ENCODE results near the gene UNC80. TPM values are rescaled to one million over a fixed set of nuclear protein-coding genes. Genes with fewer than 3 reads are reported as not detected.

Gene UNC80
- polyA plus RNA-seq, 1 of the 3 experiments (the other 2 are of a cell fraction): 0.59 TPM

- 30% methylated on average over 12 of the region's 12 CpGs for WGBS (ENCODE audit: low lambda C conversion rate)
- TF ChIP-seq ZBTB33 (IDR thresholded peaks at IDR 0.05; ENCODE audit: borderline replicate concordance, low read depth) (no peak), YY1 (IDR thresholded peaks at IDR 0.05; ENCODE audit: low read depth) (peak; percentile 10; the same call in 1 of the 2 replicates), MEF2A (IDR thresholded peaks at IDR 0.05; ENCODE audit: borderline replicate concordance, low read depth) (no peak), JUND (IDR thresholded peaks at IDR 0.05) (peak; percentile 85), POLR2AphosphoS5 (IDR thresholded peaks at IDR 0.05; ENCODE audit: low read depth, low read length) (0 out of 2 replicates have a peak, but pooled peaks have one; percentile 21), FOSL2 (IDR thresholded peaks at IDR 0.05; ENCODE audit: borderline replicate concordance, low read depth) (peak; percentile 74; the same call in 1 of the 2 replicates), RXRA (IDR thresholded peaks at IDR 0.05; ENCODE audit: borderline replicate concordance, low read depth) (peak; percentile 37; the same call in 1 of the 2 replicates), FOXM1 (IDR thresholded peaks at IDR 0.05; ENCODE audit: low read depth) (peak; percentile 71; the same call in 1 of the 2 replicates), FOXJ3 (CRISPR knock-in tag; IDR thresholded peaks at IDR 0.05) (no peak), GATA2 (CRISPR knock-in tag; IDR thresholded peaks at IDR 0.05) (no peak), ELF1 (IDR thresholded peaks at IDR 0.05) (peak; percentile 36; the same call in 1 of the 2 replicates), CTCF (IDR thresholded peaks at IDR 0.05) (peak; percentile 41), SIN3A (IDR thresholded peaks at IDR 0.05; ENCODE audit: borderline replicate concordance, low read depth, low read length) (peak; percentile 34; the same call in 1 of the 2 replicates), REST (IDR thresholded peaks at IDR 0.05; ENCODE audit: low read depth, low read length) (0 out of 2 replicates have a peak, but pooled peaks have one; percentile 12), TEAD4 (IDR thresholded peaks at IDR 0.05; ENCODE audit: borderline replicate concordance, insufficient read depth) (peak; percentile 48; the same call in 1 of the 2 replicates), TCF12 (IDR thresholded peaks at IDR 0.05) (peak; percentile 87), EP300 (IDR thresholded peaks at IDR 0.05; ENCODE audit: borderline replicate concordance in 1 of 2, low read depth in 1 of 2, low read length in 1 of 2) (peak in 1 of 2 experiments; percentile 79; a peak in 2 of 4 replicates), NFIC (IDR thresholded peaks at IDR 0.05; ENCODE audit: borderline replicate concordance) (peak; percentile 95)
- TF ChIP-seq, protein P1, sequence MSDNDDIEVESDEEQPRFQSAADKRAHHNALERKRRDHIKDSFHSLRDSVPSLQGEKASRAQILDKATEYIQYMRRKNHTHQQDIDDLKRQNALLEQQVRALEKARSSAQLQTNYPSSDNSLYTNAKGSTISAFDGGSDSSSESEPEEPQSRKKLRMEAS (IDR thresholded peaks at IDR 0.05; ENCODE audit: low read depth): 0 out of 2 replicates have a peak, but pooled peaks have one; percentile 16
- TF ChIP-seq, protein P2, sequence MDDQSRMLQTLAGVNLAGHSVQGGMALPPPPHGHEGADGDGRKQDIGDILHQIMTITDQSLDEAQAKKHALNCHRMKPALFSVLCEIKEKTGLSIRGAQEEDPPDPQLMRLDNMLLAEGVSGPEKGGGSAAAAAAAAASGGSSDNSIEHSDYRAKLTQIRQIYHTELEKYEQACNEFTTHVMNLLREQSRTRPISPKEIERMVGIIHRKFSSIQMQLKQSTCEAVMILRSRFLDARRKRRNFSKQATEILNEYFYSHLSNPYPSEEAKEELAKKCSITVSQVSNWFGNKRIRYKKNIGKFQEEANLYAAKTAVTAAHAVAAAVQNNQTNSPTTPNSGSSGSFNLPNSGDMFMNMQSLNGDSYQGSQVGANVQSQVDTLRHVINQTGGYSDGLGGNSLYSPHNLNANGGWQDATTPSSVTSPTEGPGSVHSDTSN (IDR thresholded peaks at IDR 0.05): peak; percentile 92
- TF ChIP-seq, protein P3, sequence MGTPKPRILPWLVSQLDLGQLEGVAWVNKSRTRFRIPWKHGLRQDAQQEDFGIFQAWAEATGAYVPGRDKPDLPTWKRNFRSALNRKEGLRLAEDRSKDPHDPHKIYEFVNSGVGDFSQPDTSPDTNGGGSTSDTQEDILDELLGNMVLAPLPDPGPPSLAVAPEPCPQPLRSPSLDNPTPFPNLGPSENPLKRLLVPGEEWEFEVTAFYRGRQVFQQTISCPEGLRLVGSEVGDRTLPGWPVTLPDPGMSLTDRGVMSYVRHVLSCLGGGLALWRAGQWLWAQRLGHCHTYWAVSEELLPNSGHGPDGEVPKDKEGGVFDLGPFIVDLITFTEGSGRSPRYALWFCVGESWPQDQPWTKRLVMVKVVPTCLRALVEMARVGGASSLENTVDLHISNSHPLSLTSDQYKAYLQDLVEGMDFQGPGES (IDR thresholded peaks at IDR 0.05; ENCODE audit: low read depth, low read length): no peak
Measured at GRCh38 chr2:209933499-209934483, 162.2 kb downstream of the UNC80 start.

More at GRCh38 chr2:209933499-209934483, 162.2 kb downstream of the UNC80 start:
- DNase-seq: no peak
- H3K4me1 ChIP-seq (ENCODE audit: control insufficient read depth in 1 of 2, insufficient read depth in 2 of 2, low read depth in 1 of 2, low read length in 1 of 2): peaks cover 5% of the 10 kb centered on the region in 2 experiments; a peak in 3 of 4 replicates
- no peaks in the 10 kb centered on the region for H3K79me2 ChIP-seq (ENCODE audit: insufficient read depth)
- ChIA-PET POLR2A (no interaction called here), CTCF (interaction anchor here (0.6 to 1.5 kb wide), 6 partner anchors 11 to 265 kb away, joined by 3 to 5 read pairs (median 3); no protein-coding TSS in a partner anchor)
- H3K9me2 ChIP-seq: no peaks in the 10 kb centered on the region
- peak overlapping the region; percentile 33; the same call in 1 of the 2 replicates for H3K9ac ChIP-seq
- H3K36me3 ChIP-seq (replicated peaks in 1 of 2; ENCODE audit: control insufficient read depth in 1 of 2, insufficient read depth in 2 of 2, low read length in 1 of 2): peaks cover 0 to 4% of the 10 kb centered on the region in 2 experiments
- peak overlapping the region; percentile 77 for H2AFZ ChIP-seq (ENCODE audit: low read depth)
- H4K20me1 ChIP-seq (ENCODE audit: insufficient read depth): no peaks in the 10 kb centered on the region
- H3K4me3 ChIP-seq (ENCODE audit: low read depth in 2 of 2, low read length in 1 of 2): peak overlapping the region; percentile 33 to 42; a peak in 3 of 4 replicates
- peaks cover 23% of the 10 kb centered on the region for H3F3A ChIP-seq (replicated peaks; ENCODE audit: insufficient read depth)
- H3K4me2 ChIP-seq: peak overlapping the region; percentile 73
- H3K9me3 ChIP-seq: no peaks in the 10 kb centered on the region
- H3K27ac ChIP-seq (ENCODE audit: low read depth in 2 of 2, low read length in 1 of 2): peak overlapping the region; percentile 67 to 90
- no peaks in the 10 kb centered on the region for H3K27me3 ChIP-seq (ENCODE audit: insufficient read depth)
